PC-3 (cell line): Measurements from ENCODE around the gene PRPSAP2. TPM values are rescaled to one million over a fixed set of nuclear protein-coding genes. Genes with fewer than 3 reads are reported as not detected.

Source experiments
- ATAC-seq: fragments of 200-7000 bp; cut with Tn5 transposase; 2 replicates; pipeline ENCODE4 v1.9.1; 2020; ENCODE audit warnings: mild to moderate bottlenecking, moderate library complexity
- BruUV-seq: library from RNA; stranded (reverse); fragments of 400-500 nt; replicated peaks from 2 replicates; lab custom pipeline; 2021; lab: Mats Ljungman, UMichigan
- CTCF ChIA-PET: fragments of 300-600 bp; sonication (Branson Sonifier 250); formaldehyde crosslinking; loops from one replicate; lab custom pipeline; 2022; ENCODE audit warnings: antibody characterized with exemption; lab: Charles Lee
- POLR2A ChIA-PET: fragments of 300-600 bp; sonication (Branson Sonifier 250); formaldehyde crosslinking; loops from one replicate; lab custom pipeline; 2022; ENCODE audit warnings: antibody characterized with exemption; ENCODE audit not compliant: unreplicated experiment; lab: Charles Lee
- DNase-seq: peaks from one replicate; pipeline ENCODE4 v3.0.0-alpha.2; 2015
- H2AFZ ChIP-seq: fragments of 300-600 bp; sonication (generic); 2 replicates; pipeline ENCODE4 v1.6.0; 2016; ENCODE audit warnings: antibody characterized with exemption, low read length
- H3F3A ChIP-seq: fragments of 300-600 bp; sonication (generic); one replicate; pipeline ENCODE4 v1.6.0; 2017; ENCODE audit warnings: antibody characterized with exemption, low read length, control low read depth, mild to moderate bottlenecking; ENCODE audit not compliant: unreplicated experiment
- H3K27ac ChIP-seq: fragments of 300-600 bp; sonication (generic); 2 replicates; pipeline ENCODE4 v1.5.1; 2016; ENCODE audit warnings: mild to moderate bottlenecking, low read length
- H3K27me3 ChIP-seq: fragments of 300-600 bp; sonication (generic); 2 replicates; pipeline ENCODE4 v1.6.1; 2016; ENCODE audit warnings: low read length, mixed read lengths
- H3K36me3 ChIP-seq: fragments of 300-600 bp; sonication (generic); 2 replicates; pipeline ENCODE4 v1.6.1; 2016; ENCODE audit warnings: low read depth, mixed run types, low read length, mixed read lengths
- H3K4me1 ChIP-seq: fragments of 300-600 bp; sonication (generic); 2 replicates; pipeline ENCODE4 v1.5.1; 2016; ENCODE audit warnings: low read length; ENCODE audit not compliant: insufficient read depth
- H3K4me2 ChIP-seq: fragments of 300-600 bp; sonication (generic); 2 replicates; pipeline ENCODE4 v1.6.0; 2016; ENCODE audit warnings: low read length
- H3K4me3 ChIP-seq: fragments of 300-600 bp; sonication (generic); 2 replicates; pipeline ENCODE4 v1.5.1; 2016; ENCODE audit warnings: mild to moderate bottlenecking, low read length, mixed read lengths
- H3K79me2 ChIP-seq: fragments of 300-600 bp; sonication (generic); 2 replicates; pipeline ENCODE4 v1.6.1; 2017; ENCODE audit warnings: low read length, mixed read lengths
- H3K9ac ChIP-seq: fragments of 300-600 bp; sonication (generic); 2 replicates; pipeline ENCODE4 v1.6.0; 2016; ENCODE audit warnings: mild to moderate bottlenecking, low read length
- H3K9me2 ChIP-seq: fragments of 300-600 bp; sonication (generic); replicated peaks from 2 replicates; pipeline ENCODE4 v1.6.1; 2016; ENCODE audit warnings: mixed run types, low read length, mixed read lengths
- H3K9me3 ChIP-seq: fragments of 300-600 bp; sonication (generic); 2 replicates; pipeline ENCODE4 v1.6.1; 2016; ENCODE audit warnings: low read length, mixed read lengths
- H4K20me1 ChIP-seq: fragments of 300-600 bp; sonication (generic); 2 replicates; pipeline ENCODE4 v1.6.1; 2016; ENCODE audit warnings: low read length, mixed read lengths
- EZH2 ChIP-seq: fragments of 300-600 bp; sonication (generic); IDR thresholded peaks from one replicate; pipeline ENCODE4 v1.6.1; 2017; ENCODE audit warnings: antibody characterized with exemption, mild to moderate bottlenecking, low read length; ENCODE audit not compliant: unreplicated experiment
- EZH2phosphoT487 ChIP-seq: fragments of 300-600 bp; sonication (generic); IDR thresholded peaks from 2 replicates; pipeline ENCODE4 v1.6.1; 2018; ENCODE audit warnings: mild to moderate bottlenecking, antibody characterized with exemption, low read length, borderline replicate concordance
- intact Hi-C: fragments of 100-400 bp; cut with micrococcal nuclease; formaldehyde crosslinking; loops from 2 replicates; pipeline ENCODE4 v1.9.0; 2023
- total RNA-seq: library from RNA; depleted of rRNA; stranded (reverse); fragments of >200 nt; gene quantifications from 2 replicates; pipeline ENCODE4 v1.2.3, GENCODE V29; 2014
- TF ChIP-seq, protein P1 (sequence below): fragments of 300-600 bp; sonication (generic); conservative IDR thresholded peaks from 2 replicates; pipeline ENCODE4 v1.5.1; 2017; ENCODE audit warnings: antibody characterized with exemption, low read depth, mild to moderate bottlenecking, low read length

Gene PRPSAP2
- total RNA-seq, 1 experiment from 2014 or later = 81.3 TPM

DNA sequence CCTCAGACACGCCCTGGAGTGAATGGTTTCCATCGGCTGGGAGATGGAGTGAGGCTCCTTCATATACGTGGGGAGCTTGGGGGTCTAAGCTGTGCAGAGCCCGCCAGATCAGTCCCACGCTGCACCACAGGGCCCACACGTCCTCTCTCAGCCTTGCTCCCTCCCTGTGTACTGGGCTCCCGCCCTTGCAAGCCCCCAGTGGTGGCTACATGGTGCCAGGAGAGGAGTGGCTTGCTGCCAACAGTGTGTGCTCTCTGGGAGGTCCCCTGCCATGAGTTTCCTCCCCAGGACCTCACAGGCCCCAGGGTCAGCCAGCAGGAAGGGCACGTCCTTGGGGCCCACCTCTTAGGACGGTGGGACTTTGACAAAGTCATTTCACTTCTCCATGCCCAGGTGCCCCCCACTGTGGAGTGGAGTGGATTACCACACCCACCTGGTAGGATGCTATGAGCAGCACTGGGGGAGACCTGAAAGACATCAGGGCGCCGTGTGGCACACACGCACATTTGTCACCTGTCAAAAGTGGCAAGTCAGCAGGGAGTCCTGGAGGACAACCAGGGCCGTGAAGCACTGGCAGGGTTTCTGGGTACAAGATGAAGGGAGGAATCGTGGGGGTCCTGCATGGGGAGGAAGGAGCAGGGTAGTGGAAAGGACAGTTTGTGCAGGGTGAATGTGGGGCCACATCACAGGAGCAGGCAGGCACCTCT, 107.8 kb downstream of the PRPSAP2 start:
- no peak overlapping the region for H3K9ac ChIP-seq
- no peaks in the 10 kb centered on the region for H3F3A ChIP-seq
- no peaks in the 10 kb centered on the region for H3K9me2 ChIP-seq
- no peak for TF ChIP-seq EZH2
- TF ChIP-seq, protein P1, sequence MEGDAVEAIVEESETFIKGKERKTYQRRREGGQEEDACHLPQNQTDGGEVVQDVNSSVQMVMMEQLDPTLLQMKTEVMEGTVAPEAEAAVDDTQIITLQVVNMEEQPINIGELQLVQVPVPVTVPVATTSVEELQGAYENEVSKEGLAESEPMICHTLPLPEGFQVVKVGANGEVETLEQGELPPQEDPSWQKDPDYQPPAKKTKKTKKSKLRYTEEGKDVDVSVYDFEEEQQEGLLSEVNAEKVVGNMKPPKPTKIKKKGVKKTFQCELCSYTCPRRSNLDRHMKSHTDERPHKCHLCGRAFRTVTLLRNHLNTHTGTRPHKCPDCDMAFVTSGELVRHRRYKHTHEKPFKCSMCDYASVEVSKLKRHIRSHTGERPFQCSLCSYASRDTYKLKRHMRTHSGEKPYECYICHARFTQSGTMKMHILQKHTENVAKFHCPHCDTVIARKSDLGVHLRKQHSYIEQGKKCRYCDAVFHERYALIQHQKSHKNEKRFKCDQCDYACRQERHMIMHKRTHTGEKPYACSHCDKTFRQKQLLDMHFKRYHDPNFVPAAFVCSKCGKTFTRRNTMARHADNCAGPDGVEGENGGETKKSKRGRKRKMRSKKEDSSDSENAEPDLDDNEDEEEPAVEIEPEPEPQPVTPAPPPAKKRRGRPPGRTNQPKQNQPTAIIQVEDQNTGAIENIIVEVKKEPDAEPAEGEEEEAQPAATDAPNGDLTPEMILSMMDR = no peak
- TF ChIP-seq EZH2phosphoT487 = no peak
- no peak overlapping the region for H3K27ac ChIP-seq
- no peak overlapping the region for H3K4me2 ChIP-seq
- H3K4me3 ChIP-seq = no peak overlapping the region
- H3K79me2 ChIP-seq = no peaks in the 10 kb centered on the region
- intact Hi-C loops = no loop called here
- ATAC-seq (no peak), DNase-seq (no peak)
- ChIA-PET CTCF (no interaction called here), POLR2A (no interaction called here)
- H3K27me3 ChIP-seq = no peaks in the 10 kb centered on the region
- H4K20me1 ChIP-seq = no peaks in the 10 kb centered on the region
- peaks cover 29% of the 10 kb centered on the region for H3K4me1 ChIP-seq
- H2AFZ ChIP-seq = no peak overlapping the region
- BruUV-seq = no TSS peak
- H3K36me3 ChIP-seq = no peaks in the 10 kb centered on the region
- no peaks in the 10 kb centered on the region for H3K9me3 ChIP-seq

DNA sequence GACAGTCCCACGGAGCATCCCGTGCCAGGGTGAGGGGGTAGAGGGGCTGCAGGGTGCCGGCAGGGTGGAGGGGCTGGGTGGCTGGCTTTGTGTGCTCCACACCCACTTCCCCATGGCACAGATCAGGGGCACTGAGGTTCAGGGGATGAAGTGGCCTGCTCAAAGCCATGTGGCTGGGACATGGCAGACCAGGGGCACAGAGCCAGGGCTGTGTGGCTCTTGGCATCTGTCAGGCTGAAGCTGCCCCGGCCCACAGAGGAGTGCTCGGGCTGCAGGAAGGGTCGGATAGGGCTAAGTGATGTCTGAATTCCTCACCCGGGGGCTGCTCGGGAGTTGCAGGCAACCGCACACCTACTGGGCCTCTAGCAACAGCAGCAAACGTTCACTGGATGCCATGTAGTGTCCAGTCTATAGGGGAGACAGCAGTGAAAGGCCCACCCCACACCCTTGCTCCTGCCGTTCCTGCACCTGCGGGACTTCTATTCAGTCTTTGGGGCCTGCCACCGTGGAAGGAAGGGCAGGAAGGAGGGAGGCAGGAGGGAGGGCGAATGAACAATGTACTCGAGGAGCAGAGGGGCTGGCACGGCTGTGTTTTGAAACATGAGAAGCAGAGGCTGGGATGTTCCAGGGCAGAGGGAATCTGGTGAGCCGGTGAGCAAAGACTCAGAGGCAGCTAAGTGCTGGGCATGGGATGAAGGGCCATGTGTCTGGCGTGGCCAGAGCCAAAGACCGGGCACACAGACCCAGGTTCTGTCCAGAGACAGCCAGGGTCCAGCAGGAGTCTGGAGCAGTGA, 109.1 kb downstream of the PRPSAP2 start:
- peaks cover 29% of the 10 kb centered on the region for H3K4me1 ChIP-seq
- H3F3A ChIP-seq = no peaks in the 10 kb centered on the region
- no peak for DNase-seq
- ATAC-seq = no peak
- no peaks in the 10 kb centered on the region for H3K36me3 ChIP-seq
- H3K9me2 ChIP-seq = no peaks in the 10 kb centered on the region
- no peaks in the 10 kb centered on the region for H3K27me3 ChIP-seq
- BruUV-seq = no TSS peak
- no peak overlapping the region for H3K4me3 ChIP-seq
- ChIA-PET CTCF (no interaction called here), POLR2A (no interaction called here)
- no peaks in the 10 kb centered on the region for H3K9me3 ChIP-seq
- H3K9ac ChIP-seq = no peak overlapping the region
- TF ChIP-seq EZH2phosphoT487 (no peak), EZH2 (no peak)
- TF ChIP-seq, protein P1 = no peak
- no peak overlapping the region for H3K4me2 ChIP-seq
- H3K27ac ChIP-seq = no peak overlapping the region
- intact Hi-C loops = no loop called here
- H2AFZ ChIP-seq = no peak overlapping the region
- H4K20me1 ChIP-seq = no peaks in the 10 kb centered on the region
- no peaks in the 10 kb centered on the region for H3K79me2 ChIP-seq

DNA sequence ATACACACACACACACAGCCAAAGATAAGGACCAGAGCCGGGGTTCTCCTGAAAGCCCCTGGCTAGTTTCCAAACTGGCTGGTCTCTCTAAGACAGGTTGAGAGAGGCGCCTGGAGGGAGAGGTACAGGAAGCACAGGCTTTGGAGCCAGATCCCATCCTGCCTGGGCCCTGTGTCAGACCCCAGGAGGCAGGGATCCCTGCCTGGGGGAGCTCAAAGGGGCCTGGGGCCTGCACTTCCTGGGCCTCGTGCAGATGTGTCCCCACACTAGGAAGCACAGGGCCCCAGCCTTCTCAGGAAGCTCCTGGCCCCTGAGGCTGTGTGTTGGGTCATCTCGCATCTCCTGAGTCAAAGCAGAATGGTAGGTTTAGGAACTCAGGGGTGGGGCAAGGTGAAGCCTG, 110.0 kb downstream of the PRPSAP2 start:
- H3K4me3 ChIP-seq = no peak overlapping the region
- H3K27ac ChIP-seq = no peak overlapping the region; the same call in 1 of the 2 replicates
- H3K9me2 ChIP-seq = no peaks in the 10 kb centered on the region
- no peaks in the 10 kb centered on the region for H4K20me1 ChIP-seq
- H2AFZ ChIP-seq = peak overlapping the region; percentile 49
- peaks cover 29% of the 10 kb centered on the region for H3K4me1 ChIP-seq
- no peak overlapping the region for H3K9ac ChIP-seq
- no peak for ATAC-seq
- TF ChIP-seq, protein P1 = no peak
- H3K36me3 ChIP-seq = no peaks in the 10 kb centered on the region
- intact Hi-C loops = no loop called here
- no peaks in the 10 kb centered on the region for H3K79me2 ChIP-seq
- peak overlapping the region; percentile 31; the same call in 1 of the 2 replicates for H3K4me2 ChIP-seq
- CTCF ChIA-PET = no interaction called here
- BruUV-seq = no TSS peak
- no peaks in the 10 kb centered on the region for H3K27me3 ChIP-seq
- peak; percentile 60 for DNase-seq
- H3K9me3 ChIP-seq = no peaks in the 10 kb centered on the region
- no peaks in the 10 kb centered on the region for H3F3A ChIP-seq
- POLR2A ChIA-PET = no interaction called here
